GM21360 (cell line): ENCODE data around the gene ZNF185.

Experiments used
- ATAC-seq: cut with Tn5 transposase; IDR thresholded peaks from one replicate; pipeline ENCODE4 v1.9.1; 2021; ENCODE audit warnings: mild to moderate bottlenecking, moderate library complexity; ENCODE audit not compliant: unreplicated experiment

The ZNF185 gene

DNA sequence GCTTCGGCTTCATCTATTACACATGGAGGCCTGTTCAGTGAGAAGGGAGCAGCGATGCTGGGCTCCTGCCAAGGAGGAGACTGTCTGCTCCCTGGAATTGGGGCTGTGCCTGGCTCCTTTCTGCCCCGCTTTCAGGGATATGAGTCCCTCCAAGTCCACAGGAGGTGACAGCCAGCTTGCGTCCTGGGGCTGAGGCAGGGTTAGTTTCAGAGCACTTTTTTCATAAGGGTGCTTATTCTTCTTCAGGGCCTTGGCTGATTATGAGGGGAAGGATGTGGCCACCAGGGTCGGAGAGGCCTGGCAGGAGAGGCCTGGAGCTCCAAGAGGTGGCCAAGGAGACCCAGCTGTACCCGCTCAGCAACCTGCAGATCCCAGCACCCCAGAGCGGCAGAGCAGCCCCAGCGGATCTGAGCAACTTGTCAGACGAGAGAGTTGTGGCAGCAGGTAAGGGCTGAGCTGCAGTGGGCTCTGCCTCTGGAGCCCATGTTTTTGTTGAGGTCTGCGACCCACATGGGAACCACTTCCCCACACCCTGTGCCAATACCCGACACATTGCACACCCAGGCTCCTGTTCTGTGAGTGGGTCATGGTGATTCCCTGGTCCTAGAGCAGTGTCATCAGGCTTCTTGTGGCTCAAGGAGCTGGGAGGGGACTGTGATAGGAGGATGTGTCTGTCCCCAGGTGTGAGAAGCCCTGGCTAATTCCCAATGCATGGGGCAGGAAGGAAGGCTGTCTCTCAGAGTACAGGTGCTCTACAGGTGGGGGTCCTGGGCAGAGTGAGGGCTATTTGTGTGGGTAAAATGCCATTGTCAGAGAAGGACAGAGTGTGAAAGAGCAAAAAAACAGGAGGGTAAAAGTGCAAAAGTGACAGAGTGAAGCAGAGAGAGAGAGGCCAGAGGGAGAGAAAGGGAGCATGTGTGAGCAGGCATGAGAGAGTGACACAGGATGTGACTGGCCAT lies 47.4 kb downstream of the ZNF185 start:
- ATAC-seq: no peak

GRCh38 chrX:152946681-152947080 lies 48.8 kb downstream of the ZNF185 start:
- ATAC-seq: no peak
